H1 (cell line): ENCODE data around the gene TRIM52. TPM values are rescaled to one million over a fixed set of nuclear protein-coding genes. Genes with fewer than 3 reads are reported as not detected.

Source experiments
- ASH2L ChIP-seq: fragments of 200-600, 300-600 bp; sonication (generic); IDR thresholded peaks from one replicate; pipeline ENCODE4 v1.7.1; 2017; ENCODE audit warnings: low read length
- CBX5 ChIP-seq: fragments of 300-800, 300-1000 bp; sonication (generic); IDR thresholded peaks from 2 replicates; pipeline ENCODE4 v1.7.1; 2016; ENCODE audit warnings: antibody characterized with exemption, low read length, low read depth
- FOSL1 ChIP-seq: IDR thresholded peaks from 2 replicates; pipeline ENCODE4 v1.6.1; 2011; ENCODE audit warnings: mild to moderate bottlenecking, low read depth, low read length, moderate library complexity; ENCODE audit not compliant: insufficient read depth
- GTF2F1 ChIP-seq: IDR thresholded peaks from 2 replicates; pipeline ENCODE4 v1.6.1; 2012; ENCODE audit warnings: low read depth, low read length, improper control_type of control experiment, borderline replicate concordance
- KDM5A ChIP-seq: fragments of 200-600 bp; IDR thresholded peaks from 2 replicates; pipeline ENCODE4 v1.7.1; 2012; ENCODE audit warnings: mild to moderate bottlenecking, low read length, inconsistent platforms, mixed read lengths
- POLR2A ChIP-seq, 2 experiments: IDR thresholded peaks; 1 replicate in 1 of 2; 2 replicates in 1 of 2; pipeline ENCODE4 v1.6.1; 2011; ENCODE audit warnings: low read depth in 2 of 2, low read length in 2 of 2, mild to moderate bottlenecking in 2 of 2; ENCODE audit errors: control extremely low read depth in 1 of 2
- YY1 ChIP-seq: IDR thresholded peaks from 2 replicates; pipeline ENCODE4 v1.6.1; 2011; ENCODE audit warnings: low read depth, mild to moderate bottlenecking, low read length
- polyA plus RNA-seq, 7 experiments: library from polyadenylated mRNA; depleted of rRNA in 3 of 7; stranded (reverse) in 5 of 7; unstranded in 2 of 7; fragments of >200 nt in 5 of 7; fragments of 200-250 nt in 2 of 7; gene quantifications; 1 replicate in 5 of 7; 2 replicates in 1 of 7; 4 replicates in 1 of 7; pipeline versions ENCODE4 v1.2.1 to v1.2.3, GENCODE V29; 2011 to 2013; ENCODE audit warnings: missing spikeins in 2 of 7, mixed read lengths in 2 of 7
- total RNA-seq: library from RNA; stranded (reverse); fragmentation: NEBNext Ultra II Directional; extraction: Animal tissue kit (Norgen Biotek cat#: 25700); gene quantifications from 2 replicates; pipeline ENCODE4 v1.2.1, GENCODE V29; 2021
- TF ChIP-seq, protein P1 (sequence below): fragments of 300-600 bp; sonication (generic); IDR thresholded peaks from 2 replicates; pipeline ENCODE4 v1.7.1; 2012; ENCODE audit warnings: low read length, moderate library complexity, mild to moderate bottlenecking, inconsistent platforms; ENCODE audit not compliant: insufficient replicate concordance
- TF ChIP-seq, protein P2 (sequence below): IDR thresholded peaks from 2 replicates; pipeline ENCODE4 v1.6.1; 2012; ENCODE audit warnings: inconsistent platforms

The TRIM52 gene
- total and polyA plus RNA-seq, 2 of the 8 experiments (the other 6 are each of a cell fraction or from before 2014, with no cell fraction given), result 4.2 to 5.7 TPM

DNA sequence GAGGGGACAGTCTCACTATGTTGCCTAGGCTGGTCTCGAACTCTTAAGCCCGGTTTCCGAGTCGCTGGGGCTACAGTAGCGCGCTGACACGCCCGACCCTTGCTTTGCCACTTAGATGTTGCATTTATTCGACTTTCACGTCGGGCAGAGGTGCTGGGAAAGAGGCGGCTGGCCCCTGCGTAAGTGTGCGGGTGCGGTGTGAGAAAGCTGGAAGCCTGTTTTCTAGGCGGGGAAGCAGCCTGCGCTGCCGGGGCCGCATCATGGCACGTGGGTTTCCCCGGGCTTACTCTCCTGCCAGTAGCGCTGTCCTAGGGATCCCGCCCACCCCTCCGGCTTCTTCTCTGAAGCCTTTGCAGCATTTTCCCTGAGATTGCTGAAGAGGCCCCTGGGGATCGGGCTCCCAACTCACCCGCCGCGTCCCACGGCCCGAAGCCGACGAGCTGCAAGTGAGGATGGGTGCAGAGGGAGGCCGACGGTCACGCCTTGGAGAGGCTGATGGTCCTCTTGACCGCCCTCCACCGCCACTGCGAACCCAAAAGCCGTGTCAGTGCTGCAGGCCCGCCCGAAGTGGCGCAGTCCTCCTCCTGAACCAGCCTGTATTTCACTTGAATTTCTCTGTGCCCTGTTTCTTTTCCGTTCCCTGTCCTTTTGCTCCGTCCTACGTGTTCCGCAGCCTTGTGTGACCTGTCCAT lies 43.7 kb downstream of the TRIM52 start (continued):
- TF ChIP-seq, protein P1, sequence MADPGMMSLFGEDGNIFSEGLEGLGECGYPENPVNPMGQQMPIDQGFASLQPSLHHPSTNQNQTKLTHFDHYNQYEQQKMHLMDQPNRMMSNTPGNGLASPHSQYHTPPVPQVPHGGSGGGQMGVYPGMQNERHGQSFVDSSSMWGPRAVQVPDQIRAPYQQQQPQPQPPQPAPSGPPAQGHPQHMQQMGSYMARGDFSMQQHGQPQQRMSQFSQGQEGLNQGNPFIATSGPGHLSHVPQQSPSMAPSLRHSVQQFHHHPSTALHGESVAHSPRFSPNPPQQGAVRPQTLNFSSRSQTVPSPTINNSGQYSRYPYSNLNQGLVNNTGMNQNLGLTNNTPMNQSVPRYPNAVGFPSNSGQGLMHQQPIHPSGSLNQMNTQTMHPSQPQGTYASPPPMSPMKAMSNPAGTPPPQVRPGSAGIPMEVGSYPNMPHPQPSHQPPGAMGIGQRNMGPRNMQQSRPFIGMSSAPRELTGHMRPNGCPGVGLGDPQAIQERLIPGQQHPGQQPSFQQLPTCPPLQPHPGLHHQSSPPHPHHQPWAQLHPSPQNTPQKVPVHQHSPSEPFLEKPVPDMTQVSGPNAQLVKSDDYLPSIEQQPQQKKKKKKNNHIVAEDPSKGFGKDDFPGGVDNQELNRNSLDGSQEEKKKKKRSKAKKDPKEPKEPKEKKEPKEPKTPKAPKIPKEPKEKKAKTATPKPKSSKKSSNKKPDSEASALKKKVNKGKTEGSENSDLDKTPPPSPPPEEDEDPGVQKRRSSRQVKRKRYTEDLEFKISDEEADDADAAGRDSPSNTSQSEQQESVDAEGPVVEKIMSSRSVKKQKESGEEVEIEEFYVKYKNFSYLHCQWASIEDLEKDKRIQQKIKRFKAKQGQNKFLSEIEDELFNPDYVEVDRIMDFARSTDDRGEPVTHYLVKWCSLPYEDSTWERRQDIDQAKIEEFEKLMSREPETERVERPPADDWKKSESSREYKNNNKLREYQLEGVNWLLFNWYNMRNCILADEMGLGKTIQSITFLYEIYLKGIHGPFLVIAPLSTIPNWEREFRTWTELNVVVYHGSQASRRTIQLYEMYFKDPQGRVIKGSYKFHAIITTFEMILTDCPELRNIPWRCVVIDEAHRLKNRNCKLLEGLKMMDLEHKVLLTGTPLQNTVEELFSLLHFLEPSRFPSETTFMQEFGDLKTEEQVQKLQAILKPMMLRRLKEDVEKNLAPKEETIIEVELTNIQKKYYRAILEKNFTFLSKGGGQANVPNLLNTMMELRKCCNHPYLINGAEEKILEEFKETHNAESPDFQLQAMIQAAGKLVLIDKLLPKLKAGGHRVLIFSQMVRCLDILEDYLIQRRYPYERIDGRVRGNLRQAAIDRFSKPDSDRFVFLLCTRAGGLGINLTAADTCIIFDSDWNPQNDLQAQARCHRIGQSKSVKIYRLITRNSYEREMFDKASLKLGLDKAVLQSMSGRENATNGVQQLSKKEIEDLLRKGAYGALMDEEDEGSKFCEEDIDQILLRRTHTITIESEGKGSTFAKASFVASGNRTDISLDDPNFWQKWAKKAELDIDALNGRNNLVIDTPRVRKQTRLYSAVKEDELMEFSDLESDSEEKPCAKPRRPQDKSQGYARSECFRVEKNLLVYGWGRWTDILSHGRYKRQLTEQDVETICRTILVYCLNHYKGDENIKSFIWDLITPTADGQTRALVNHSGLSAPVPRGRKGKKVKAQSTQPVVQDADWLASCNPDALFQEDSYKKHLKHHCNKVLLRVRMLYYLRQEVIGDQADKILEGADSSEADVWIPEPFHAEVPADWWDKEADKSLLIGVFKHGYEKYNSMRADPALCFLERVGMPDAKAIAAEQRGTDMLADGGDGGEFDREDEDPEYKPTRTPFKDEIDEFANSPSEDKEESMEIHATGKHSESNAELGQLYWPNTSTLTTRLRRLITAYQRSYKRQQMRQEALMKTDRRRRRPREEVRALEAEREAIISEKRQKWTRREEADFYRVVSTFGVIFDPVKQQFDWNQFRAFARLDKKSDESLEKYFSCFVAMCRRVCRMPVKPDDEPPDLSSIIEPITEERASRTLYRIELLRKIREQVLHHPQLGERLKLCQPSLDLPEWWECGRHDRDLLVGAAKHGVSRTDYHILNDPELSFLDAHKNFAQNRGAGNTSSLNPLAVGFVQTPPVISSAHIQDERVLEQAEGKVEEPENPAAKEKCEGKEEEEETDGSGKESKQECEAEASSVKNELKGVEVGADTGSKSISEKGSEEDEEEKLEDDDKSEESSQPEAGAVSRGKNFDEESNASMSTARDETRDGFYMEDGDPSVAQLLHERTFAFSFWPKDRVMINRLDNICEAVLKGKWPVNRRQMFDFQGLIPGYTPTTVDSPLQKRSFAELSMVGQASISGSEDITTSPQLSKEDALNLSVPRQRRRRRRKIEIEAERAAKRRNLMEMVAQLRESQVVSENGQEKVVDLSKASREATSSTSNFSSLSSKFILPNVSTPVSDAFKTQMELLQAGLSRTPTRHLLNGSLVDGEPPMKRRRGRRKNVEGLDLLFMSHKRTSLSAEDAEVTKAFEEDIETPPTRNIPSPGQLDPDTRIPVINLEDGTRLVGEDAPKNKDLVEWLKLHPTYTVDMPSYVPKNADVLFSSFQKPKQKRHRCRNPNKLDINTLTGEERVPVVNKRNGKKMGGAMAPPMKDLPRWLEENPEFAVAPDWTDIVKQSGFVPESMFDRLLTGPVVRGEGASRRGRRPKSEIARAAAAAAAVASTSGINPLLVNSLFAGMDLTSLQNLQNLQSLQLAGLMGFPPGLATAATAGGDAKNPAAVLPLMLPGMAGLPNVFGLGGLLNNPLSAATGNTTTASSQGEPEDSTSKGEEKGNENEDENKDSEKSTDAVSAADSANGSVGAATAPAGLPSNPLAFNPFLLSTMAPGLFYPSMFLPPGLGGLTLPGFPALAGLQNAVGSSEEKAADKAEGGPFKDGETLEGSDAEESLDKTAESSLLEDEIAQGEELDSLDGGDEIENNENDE, result no peak
- TF ChIP-seq, protein P2, sequence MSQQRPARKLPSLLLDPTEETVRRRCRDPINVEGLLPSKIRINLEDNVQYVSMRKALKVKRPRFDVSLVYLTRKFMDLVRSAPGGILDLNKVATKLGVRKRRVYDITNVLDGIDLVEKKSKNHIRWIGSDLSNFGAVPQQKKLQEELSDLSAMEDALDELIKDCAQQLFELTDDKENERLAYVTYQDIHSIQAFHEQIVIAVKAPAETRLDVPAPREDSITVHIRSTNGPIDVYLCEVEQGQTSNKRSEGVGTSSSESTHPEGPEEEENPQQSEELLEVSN, result peak; percentile 85
- TF ChIP-seq FOSL1, result no peak
- no peak for TF ChIP-seq GTF2F1
- no peak for TF ChIP-seq KDM5A
- no peak for TF ChIP-seq YY1
- TF ChIP-seq POLR2A (IDR thresholded peaks at IDR 0.05; ENCODE audit: control extremely low read depth in 1 of 2, low read depth in 2 of 2, low read length in 2 of 2), result no peak
- peak; percentile 69 for TF ChIP-seq ASH2L
- TF ChIP-seq CBX5, result no peak
